Heart right ventricle (tissue), 16 donors: ENCODE data around the gene FBL. TPM values are rescaled to one million over a fixed set of nuclear protein-coding genes. Genes with fewer than 3 reads are reported as not detected.
"Not testable (repeated sequence)": the region's sequence is repeated elsewhere in the genome, so short reads cannot be mapped to it uniquely, and the experiment has no call there.

ENCODE experiments used
- ATAC-seq, 8 donors: fragments of 200-7000 bp; cut with Tn5 transposase; one replicate each; pipeline ENCODE4 v1.9.1; 2020; ENCODE audit warnings: mild to moderate bottlenecking in 8 of 8, moderate library complexity in 8 of 8, moderate number of reproducible peaks in 1 of 8
- DNase-seq, 2 donors: peaks; one replicate each; pipeline ENCODE4 v3.0.0-alpha.2; 2020
- H3K27ac ChIP-seq, 10 donors: fragments of 200-600 bp; sonication (generic) in 2 of 10; one replicate each; pipeline versions ENCODE4 v1.5.0 to v1.8.0; 2020 to 2022; ENCODE audit warnings: mild to moderate bottlenecking in 3 of 10
- H3K27me3 ChIP-seq, 7 donors: fragments of 200-600 bp; one replicate each; pipeline ENCODE4 v1.8.0; 2021 to 2022; ENCODE audit warnings: mild to moderate bottlenecking in 2 of 7
- H3K36me3 ChIP-seq, 9 donors: fragments of 200-600 bp; sonication (generic) in 1 of 9; one replicate each; pipeline versions ENCODE4 v1.5.0 to v1.8.0; 2020 to 2022; ENCODE audit warnings: mild to moderate bottlenecking in 2 of 9
- H3K4me1 ChIP-seq, 9 donors: fragments of 200-600 bp; sonication (generic) in 1 of 9; one replicate each; pipeline versions ENCODE4 v1.5.0 to v1.8.0; 2020 to 2022; ENCODE audit warnings: mild to moderate bottlenecking in 4 of 9
- H3K4me3 ChIP-seq, 10 donors: fragments of 200-600 bp; sonication (generic) in 2 of 10; one replicate each; pipeline versions ENCODE4 v1.5.0 to v1.8.0; 2020 to 2022; ENCODE audit warnings: mild to moderate bottlenecking in 7 of 10, moderate library complexity in 2 of 10
- H3K9me3 ChIP-seq, 11 donors: fragments of 200-600 bp in 10 of 11; sonication (generic) in 2 of 11; one replicate each; pipeline versions ENCODE4 v1.5.0 to v1.8.0; 2013 to 2022; ENCODE audit warnings: mild to moderate bottlenecking in 2 of 11, control low read depth in 1 of 11, moderate library complexity in 1 of 11
- WGBS, 2 donors: extraction: QIAGEN DNeasy Blood & Tissue Kit; methylation state at CpG; one replicate each; pipeline ENCODE4 v1.1.7; 2013; ENCODE audit warnings: inconsistent platforms in 1 of 2; 5-methylcytosine and 5-hydroxymethylcytosine counted together
- intact Hi-C, 10 donors: fragments of 100-400 bp; cut with DNase I; formaldehyde crosslinking; loops; one replicate each; pipeline versions ENCODE4 v1.11.1 to v1.14.2; 2022
- polyA plus RNA-seq, 2 donors: library from polyadenylated mRNA; stranded (reverse); fragments of 200-250 nt; gene quantifications; one replicate each; pipeline ENCODE4 v1.2.3, GENCODE V29; 2013
- total RNA-seq, 10 donors: library from RNA; stranded (reverse); fragmentation: NEBNext Ultra II Directional in 3 of 10; extraction: Animal tissue kit (Norgen Biotek cat#: 25700) in 3 of 10; gene quantifications; one replicate each; pipeline versions ENCODE4 v1.2.1 to v1.2.4, GENCODE V29; 2021 to 2023
- TF ChIP-seq, protein P1 (sequence below), 9 donors: fragments of 200-600 bp; sonication (generic) in 2 of 9; IDR thresholded peaks; one replicate each; pipeline versions ENCODE4 v1.5.0 to v1.8.0; 2021 to 2022; ENCODE audit warnings: antibody characterized with exemption in 9 of 9, mild to moderate bottlenecking in 5 of 9, moderate library complexity in 1 of 9
- donor health status: Arrhythmogenic right ventricular cardiomyopathy.
- donor health status: ischemic (EF 13 %, LVEDD 7.1; RV severe dilation, severe dysfunction).
- donor health status: healthy with polysubstance abuse.
- donor health status: DM: no; HTN: yes; CAD: no.
- donor health status: DM: no; HTN: no; CAD: no.
- donor health status: ischemic (EF 25% LVEDD 6.9; RV normal size, moderate dysfunction).
- donor health status: ischemic (EF 25% LVEDD 5.7; RV mildly dilated, moderate dysfunction).
- donor health status: healthy.
- donor health status: DM: yes; HTN: yes; CAD: no.
- donor health status: Ischemic cardiomyopathy.
- donor health status: ischemic (EF 35%, LVEDD 5.7; RV mildly dilated, moderate dysfunction).
- donor health status: nonischemic (EF 11% LVEDD 7.7; RV severe dilation, severe dysfunction).
- donor health status: DM: yes; HTN: yes; CAD: no.
- donor health status: PGD.
- donor health status: ischemic (EF 29% LVEDD 5.4; RV normal size, mild dysfunction).
- donor health status: nonischemic (EF 23%, LVEDD 6.1; RV moderate dilation, normal function).

The FBL gene
- total and polyA plus RNA-seq, 12 donors, result 52.7 to 192 (median 73.9) TPM

DNA sequence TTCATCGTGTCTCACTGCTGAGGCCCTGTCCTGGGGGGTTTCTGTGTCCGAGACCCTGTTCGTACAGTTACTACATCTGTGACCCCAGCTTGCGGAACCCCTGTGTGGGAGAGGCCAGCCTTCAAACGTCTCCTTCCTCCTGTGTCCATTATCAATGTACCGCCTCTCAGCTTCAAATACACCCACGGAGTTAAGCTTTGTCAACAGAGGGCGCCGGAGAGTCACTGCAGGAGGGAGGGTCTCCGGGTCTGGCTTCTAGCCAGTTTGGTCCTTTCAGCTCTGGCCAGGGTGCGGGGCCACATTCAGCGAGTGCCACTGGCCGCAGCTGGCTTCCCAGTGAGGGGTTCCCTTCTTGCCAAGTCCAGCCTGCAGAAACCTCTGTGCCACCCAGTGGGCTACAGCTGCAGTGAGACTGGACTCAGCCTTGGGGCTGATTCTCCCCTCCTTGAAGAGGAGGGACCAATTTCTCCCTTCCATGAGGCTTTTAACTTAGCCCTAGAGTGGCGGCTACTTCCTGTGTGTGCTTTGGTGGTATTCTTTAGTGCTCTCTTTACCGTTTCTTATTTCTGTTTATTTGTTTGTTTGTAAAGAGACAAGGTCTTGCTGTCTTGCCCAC is 35.4 kb upstream of the FBL start:
- intact Hi-C loops, H3K27ac ChIP-seq: not testable (repeated sequence)

DNA sequence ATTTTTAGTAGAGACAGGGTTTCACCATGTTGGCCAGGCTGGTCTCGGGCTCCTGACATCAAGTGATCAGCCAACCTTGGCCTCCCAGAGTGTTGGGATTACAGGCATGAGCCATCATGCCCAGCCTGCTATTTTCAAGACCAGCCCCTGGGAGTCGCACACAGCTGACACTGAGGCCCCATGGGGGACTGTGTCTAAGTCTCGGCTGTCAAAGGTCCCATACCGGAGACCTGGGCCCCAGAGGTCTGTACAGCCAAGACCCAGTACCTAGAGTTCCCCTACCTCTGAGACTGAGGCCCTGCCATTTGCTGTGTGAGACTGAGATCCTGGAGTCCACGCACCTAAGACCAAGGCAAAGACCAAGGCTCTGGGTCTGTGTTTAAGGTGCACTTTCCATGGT is 34.1 kb upstream of the FBL start:
- H3K9me3 ChIP-seq, ATAC-seq, H3K4me3 ChIP-seq, H3K36me3 ChIP-seq, H3K4me1 ChIP-seq, intact Hi-C loops, H3K27ac ChIP-seq, DNase-seq: not testable (repeated sequence)
- WGBS, 2 donors, result 80 to 85% methylated on average over 4 of the region's 5 CpGs
- peaks cover 0 to 19% (median 8%) of the 10 kb centered on the region in 7 donors for H3K27me3 ChIP-seq

More for the DNA sequence above, 35.4 kb upstream of the FBL start:
- not testable (repeated sequence) for H3K36me3 ChIP-seq, H3K9me3 ChIP-seq, H3K4me1 ChIP-seq, DNase-seq, H3K4me3 ChIP-seq
- H3K27me3 ChIP-seq, result peaks cover 0 to 15% (median 0%) of the 10 kb centered on the region in 7 donors
- TF ChIP-seq, protein P1, sequence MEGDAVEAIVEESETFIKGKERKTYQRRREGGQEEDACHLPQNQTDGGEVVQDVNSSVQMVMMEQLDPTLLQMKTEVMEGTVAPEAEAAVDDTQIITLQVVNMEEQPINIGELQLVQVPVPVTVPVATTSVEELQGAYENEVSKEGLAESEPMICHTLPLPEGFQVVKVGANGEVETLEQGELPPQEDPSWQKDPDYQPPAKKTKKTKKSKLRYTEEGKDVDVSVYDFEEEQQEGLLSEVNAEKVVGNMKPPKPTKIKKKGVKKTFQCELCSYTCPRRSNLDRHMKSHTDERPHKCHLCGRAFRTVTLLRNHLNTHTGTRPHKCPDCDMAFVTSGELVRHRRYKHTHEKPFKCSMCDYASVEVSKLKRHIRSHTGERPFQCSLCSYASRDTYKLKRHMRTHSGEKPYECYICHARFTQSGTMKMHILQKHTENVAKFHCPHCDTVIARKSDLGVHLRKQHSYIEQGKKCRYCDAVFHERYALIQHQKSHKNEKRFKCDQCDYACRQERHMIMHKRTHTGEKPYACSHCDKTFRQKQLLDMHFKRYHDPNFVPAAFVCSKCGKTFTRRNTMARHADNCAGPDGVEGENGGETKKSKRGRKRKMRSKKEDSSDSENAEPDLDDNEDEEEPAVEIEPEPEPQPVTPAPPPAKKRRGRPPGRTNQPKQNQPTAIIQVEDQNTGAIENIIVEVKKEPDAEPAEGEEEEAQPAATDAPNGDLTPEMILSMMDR (IDR thresholded peaks at IDR 0.05), result peak in 5 of 9 donors; percentile 14 to 29 (median 22)
- WGBS, 2 donors, result 8 to 9% methylated on average over 15 of the region's 15 CpGs
- ATAC-seq, result peak in 5 of 8 donors; percentile 10 to 41 (median 39)

- H3K27ac ChIP-seq, H3K36me3 ChIP-seq, H3K4me1 ChIP-seq, H3K4me3 ChIP-seq, DNase-seq, ATAC-seq, H3K9me3 ChIP-seq, intact Hi-C loops: not testable (repeated sequence)
- peaks cover 0 to 19% (median 8%) of the 10 kb centered on the region in 7 donors for H3K27me3 ChIP-seq
- 89 to 100% methylated on average over 1 to 2 of the region's 8 CpGs for WGBS, 2 donors
Measured at GRCh38 chr19:39879796-39880195, 33.6 kb upstream of the FBL start.

- H3K4me1 ChIP-seq, DNase-seq, intact Hi-C loops, ATAC-seq, H3K4me3 ChIP-seq, H3K36me3 ChIP-seq, H3K9me3 ChIP-seq, H3K27ac ChIP-seq: not testable (repeated sequence)
- WGBS, 2 donors, result 79 to 86% methylated on average over 11 of the region's 11 CpGs
- peaks cover 0 to 19% (median 8%) of the 10 kb centered on the region in 7 donors for H3K27me3 ChIP-seq
Measured at GRCh38 chr19:39878866-39879265, 32.7 kb upstream of the FBL start.

DNA sequence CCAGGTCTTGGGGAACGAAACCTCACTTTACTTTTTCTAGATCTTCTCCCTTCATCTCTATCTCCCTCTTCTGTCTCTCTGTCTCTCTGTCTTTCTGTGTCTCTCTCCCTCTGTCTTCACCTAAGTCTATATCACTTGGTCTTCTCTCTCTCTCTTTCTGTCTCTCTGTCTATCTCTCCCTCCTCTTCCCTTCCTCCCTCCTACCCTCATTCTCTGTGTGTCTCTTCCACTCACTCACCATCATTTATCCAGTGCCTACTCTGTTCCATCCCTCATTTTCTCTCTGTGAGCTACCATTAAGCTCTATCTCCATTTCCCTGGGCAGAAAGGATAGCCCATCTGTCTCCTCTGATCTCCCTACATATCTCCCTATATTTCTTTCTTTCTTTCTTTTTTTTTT is 32.2 kb upstream of the FBL start:
- Histone ChIP-seq H3K4me3 (no peak overlapping the region), H3K27ac (no peak overlapping the region), H3K27me3 (peaks cover 0 to 19% (median 8%) of the 10 kb centered on the region in 7 donors), H3K36me3 (no peaks in the 10 kb centered on the region), H3K9me3 (no peaks in the 10 kb centered on the region), H3K4me1 (no peaks in the 10 kb centered on the region)
- ATAC-seq (no peak), DNase-seq (no peak)
- 79 to 100% methylated on average over 1 of the region's 1 CpG for WGBS, 2 donors
- intact Hi-C loops, result no loop called here
- TF ChIP-seq, protein P1 (IDR thresholded peaks at IDR 0.05), result no peak

GRCh38 chr19:39877982-39878381 is 31.8 kb upstream of the FBL start:
- H3K4me1 ChIP-seq, H3K9me3 ChIP-seq, ATAC-seq, intact Hi-C loops, DNase-seq, H3K36me3 ChIP-seq, H3K27ac ChIP-seq, H3K4me3 ChIP-seq: not testable (repeated sequence)
- H3K27me3 ChIP-seq, result peaks cover 0 to 19% (median 8%) of the 10 kb centered on the region in 7 donors
- WGBS, 2 donors, result 89 to 90% methylated on average over 15 of the region's 17 CpGs

- H3K4me1 ChIP-seq, H3K36me3 ChIP-seq, DNase-seq, ATAC-seq, H3K27ac ChIP-seq, intact Hi-C loops, H3K4me3 ChIP-seq, H3K9me3 ChIP-seq: not testable (repeated sequence)
- H3K27me3 ChIP-seq, result peaks cover 0 to 19% (median 8%) of the 10 kb centered on the region in 7 donors
- 55 to 65% methylated on average over 9 to 14 of the region's 14 CpGs for WGBS, 2 donors
Measured at GRCh38 chr19:39877488-39877887, 31.3 kb upstream of the FBL start.

DNA sequence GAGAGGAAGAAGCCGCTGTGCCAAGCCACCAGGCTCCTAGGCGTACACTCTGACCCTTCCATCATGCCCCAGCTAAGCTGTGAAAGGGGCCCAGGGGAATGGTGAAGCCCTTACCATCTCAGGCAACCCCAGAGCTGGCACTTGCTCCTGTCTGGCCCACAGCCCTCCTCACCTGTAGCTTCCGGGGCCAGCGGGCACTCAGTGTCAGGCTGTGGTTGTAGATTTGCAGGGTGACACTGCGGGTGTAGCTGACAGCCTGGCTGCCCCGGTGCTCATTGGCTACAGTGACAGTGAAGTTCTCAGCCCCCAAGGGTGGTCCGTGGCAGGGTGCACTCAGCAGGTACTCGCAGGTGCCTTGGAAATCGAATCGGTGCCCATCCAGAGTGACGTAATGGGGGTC is 30.3 kb upstream of the FBL start:
- H3K9me3 ChIP-seq, H3K36me3 ChIP-seq, intact Hi-C loops, DNase-seq, ATAC-seq, H3K4me1 ChIP-seq, H3K4me3 ChIP-seq, H3K27ac ChIP-seq: not testable (repeated sequence)
- 90% methylated on average over 2 of the region's 11 CpGs for WGBS, 2 donors
- peaks cover 0 to 19% (median 8%) of the 10 kb centered on the region in 7 donors for H3K27me3 ChIP-seq

DNA sequence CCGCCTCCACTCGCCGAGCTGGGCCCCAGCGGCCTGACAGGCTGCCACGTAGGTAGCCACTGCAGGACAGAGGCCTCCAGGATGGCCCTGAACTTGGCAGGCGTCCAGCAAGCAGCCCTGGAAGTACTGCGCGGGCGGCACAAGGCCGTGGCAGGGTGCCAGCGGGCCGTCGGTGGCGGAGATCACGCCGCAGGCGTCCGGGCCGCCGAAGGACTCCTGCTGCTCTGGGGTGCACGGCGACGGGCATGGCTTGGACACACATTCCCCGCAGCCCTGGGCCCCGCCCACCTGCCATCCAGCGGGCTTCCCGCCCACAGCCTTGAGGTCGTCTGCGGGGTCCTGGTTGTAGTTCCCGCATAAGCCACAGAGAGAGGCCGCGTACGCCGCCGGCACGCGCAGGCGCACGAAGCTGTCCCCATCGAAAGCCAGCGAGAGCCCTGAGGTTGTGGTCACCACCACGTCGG is 29.3 kb upstream of the FBL start:
- ATAC-seq, DNase-seq, H3K4me3 ChIP-seq, intact Hi-C loops, H3K4me1 ChIP-seq, H3K9me3 ChIP-seq, H3K27ac ChIP-seq, H3K36me3 ChIP-seq: not testable (repeated sequence)
- 33 to 46% methylated on average over 31 to 43 of the region's 43 CpGs for WGBS, 2 donors
- peaks cover 0 to 19% (median 8%) of the 10 kb centered on the region in 7 donors for H3K27me3 ChIP-seq
